ENCODE results near the gene VWA3A. TPM values are rescaled to one million over a fixed set of nuclear protein-coding genes. Genes with fewer than 3 reads are reported as not detected.

The VWA3A gene
- total RNA-seq, 1 donor from 2014 or later = 0.53 TPM

DNA sequence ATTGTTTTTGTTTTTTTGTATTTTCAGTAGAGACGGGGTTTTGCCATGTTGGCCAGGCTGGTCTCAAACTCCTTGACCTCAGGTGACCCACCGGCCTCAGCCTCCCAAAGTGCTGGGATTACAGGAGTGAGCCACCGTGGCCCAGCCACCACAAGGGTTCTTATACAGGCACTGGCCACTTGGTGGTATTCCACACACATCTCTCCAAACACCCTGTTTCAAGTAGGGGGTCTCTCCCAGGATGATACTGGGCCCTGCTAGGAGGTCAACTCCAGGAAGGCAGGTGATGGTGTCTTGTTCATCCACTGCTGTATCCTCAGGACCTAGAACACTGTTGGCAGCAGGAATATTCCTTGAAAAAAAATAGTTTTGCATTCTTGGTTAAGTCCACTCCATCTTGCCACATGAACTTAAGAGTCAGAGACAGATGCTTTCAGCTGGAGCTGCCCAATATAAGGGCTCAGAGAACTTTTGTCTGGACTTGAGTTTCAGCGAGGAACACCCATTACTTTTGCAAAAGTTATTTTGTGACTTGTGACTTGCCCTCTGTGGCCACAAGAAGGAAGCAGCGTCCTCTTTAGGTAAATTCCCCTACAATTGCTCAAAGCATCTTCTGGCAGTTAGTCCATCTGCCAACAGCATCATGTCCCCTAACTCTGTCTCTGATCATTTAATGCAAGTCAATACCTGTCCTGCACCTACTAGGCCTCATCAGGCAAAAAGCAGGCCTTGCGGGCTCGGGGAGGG, 106.4 kb downstream of the VWA3A start:
- POLR2A ChIA-PET = interaction anchor here (2.3 kb wide), 1 partner anchor 8 kb away, joined by 24 read pairs; no protein-coding TSS in a partner anchor
- H3K4me3 Mint-ChIP-seq = no peak overlapping the region
- H3K9me3 Mint-ChIP-seq = peaks cover 2% of the 10 kb centered on the region
- ATAC-seq (ENCODE audit: low read depth) (no peak), DNase-seq (no peak)
- intact Hi-C loops (cut with micrococcal nuclease) = loop anchor here (1.0 to 10.0 kb wide), 2 partner anchors 7 to 236 kb away; no protein-coding TSS in a partner anchor
- H3K27ac Mint-ChIP-seq = peak overlapping the region; percentile 82
- peaks cover 2% of the 10 kb centered on the region for H3K27me3 Mint-ChIP-seq
- H3K36me3 Mint-ChIP-seq (ENCODE audit: low read depth) = peaks cover 3% of the 10 kb centered on the region
- peaks cover 49% of the 10 kb centered on the region for H3K4me1 Mint-ChIP-seq
- TF ChIP-seq CTCF (IDR thresholded peaks at IDR 0.05) = no peak
- CTCF ChIA-PET = interaction anchor here (1.4 to 1.9 kb wide), 3 partner anchors 98 to 102 kb away, joined by 4 to 6 read pairs (median 5); partner anchors contain the start of gene POLR3E

GRCh38 chr16:22202261-22202637, 109.9 kb downstream of the VWA3A start:
- no peak overlapping the region for H3K27ac Mint-ChIP-seq
- ATAC-seq (ENCODE audit: low read depth) (no peak), DNase-seq (no peak)
- TF ChIP-seq CTCF (IDR thresholded peaks at IDR 0.05) = no peak
- no peaks in the 10 kb centered on the region for H3K27me3 Mint-ChIP-seq
- H3K9me3 Mint-ChIP-seq = no peaks in the 10 kb centered on the region
- intact Hi-C loops (cut with micrococcal nuclease) = no loop called here
- H3K4me3 Mint-ChIP-seq = no peak overlapping the region
- POLR2A ChIA-PET = no interaction called here
- H3K36me3 Mint-ChIP-seq (ENCODE audit: low read depth) = peaks cover 2% of the 10 kb centered on the region
- CTCF ChIA-PET = interaction anchor here (1.3 kb wide), 1 partner anchor 98 kb away, joined by 4 read pairs; no protein-coding TSS in a partner anchor
- peaks cover 33% of the 10 kb centered on the region for H3K4me1 Mint-ChIP-seq

GRCh38 chr16:22203091-22203490, 110.8 kb downstream of the VWA3A start:
- peaks cover 39% of the 10 kb centered on the region for H3K4me1 Mint-ChIP-seq
- TF ChIP-seq CTCF (IDR thresholded peaks at IDR 0.05) = no peak
- ATAC-seq (ENCODE audit: low read depth) = no peak
- POLR2A ChIA-PET = interaction anchor here (7.1 kb wide), 1 partner anchor 11 kb away, joined by 154 read pairs; no protein-coding TSS in a partner anchor
- CTCF ChIA-PET = interaction anchor here (1.8 kb wide), 1 partner anchor 11 kb away, joined by 4 read pairs; no protein-coding TSS in a partner anchor
- no peaks in the 10 kb centered on the region for H3K9me3 Mint-ChIP-seq
- H3K27me3 Mint-ChIP-seq = no peaks in the 10 kb centered on the region
- peaks cover 2% of the 10 kb centered on the region for H3K36me3 Mint-ChIP-seq (ENCODE audit: low read depth)
- no peak overlapping the region for H3K4me3 Mint-ChIP-seq
- no peak for DNase-seq
- intact Hi-C loops (cut with micrococcal nuclease) = no loop called here
- no peak overlapping the region for H3K27ac Mint-ChIP-seq

GRCh38 chr16:22204091-22204655, 111.8 kb downstream of the VWA3A start:
- ChIA-PET CTCF (interaction anchor here (1.8 to 2.4 kb wide), 2 partner anchors 12 to 37 kb away, joined by 4 to 8 read pairs; no protein-coding TSS in a partner anchor), POLR2A (interaction anchor here (0.6 to 7.1 kb wide), 3 partner anchors 12 to 60 kb away, joined by 3 to 154 read pairs (median 4); no protein-coding TSS in a partner anchor)
- no peak for TF ChIP-seq CTCF (IDR thresholded peaks at IDR 0.05)
- Mint-ChIP-seq H3K9me3 (no peaks in the 10 kb centered on the region), H3K36me3 (ENCODE audit: low read depth) (peaks cover 2% of the 10 kb centered on the region), H3K4me1 (peaks cover 31% of the 10 kb centered on the region), H3K27me3 (no peaks in the 10 kb centered on the region), H3K4me3 (no peak overlapping the region), H3K27ac (no peak overlapping the region)
- no peak for DNase-seq
- no peak for ATAC-seq (ENCODE audit: low read depth)
- intact Hi-C loops (cut with micrococcal nuclease) = no loop called here

- H3K4me3 Mint-ChIP-seq = peak overlapping the region; percentile 89
- no peaks in the 10 kb centered on the region for H3K9me3 Mint-ChIP-seq
- DNase-seq (no peak), ATAC-seq (ENCODE audit: low read depth) (no peak)
- POLR2A ChIA-PET = interaction anchor here (0.7 to 7.1 kb wide), 5 partner anchors 12 to 252 kb away, joined by 5 to 154 read pairs (median 8); partner anchors contain the start of genes MOSMO, POLR3E and UQCRC2
- H3K4me1 Mint-ChIP-seq = peaks cover 32% of the 10 kb centered on the region
- CTCF ChIA-PET = interaction anchor here (1.0 to 3.7 kb wide), 8 partner anchors 10 to 95 kb away, joined by 3 to 24 read pairs (median 8); no protein-coding TSS in a partner anchor
- peak overlapping the region; percentile 77 for H3K27ac Mint-ChIP-seq
- no peaks in the 10 kb centered on the region for H3K27me3 Mint-ChIP-seq
- peaks cover 2% of the 10 kb centered on the region for H3K36me3 Mint-ChIP-seq (ENCODE audit: low read depth)
- intact Hi-C loops (cut with micrococcal nuclease) = loop anchor here (1.0 to 5.0 kb wide), 6 partner anchors 9 to 167 kb away; partner anchors contain the start of genes CDR2 and POLR3E
- no peak for TF ChIP-seq CTCF (IDR thresholded peaks at IDR 0.05)
Observed at GRCh38 chr16:22205577-22206012, 113.3 kb downstream of the VWA3A start.
